NCI-H128 (cell line): Measurements from ENCODE around the gene AMN1.
"Not testable (repeated sequence)": the region's sequence is repeated elsewhere in the genome, so short reads cannot be mapped to it uniquely, and the experiment has no call there.

Source experiments
- DNase-seq: peaks from one replicate; lab custom pipeline; 2025; ENCODE audit not compliant: unreplicated experiment; lab: John Stamatoyannopoulos, UW

Gene AMN1

DNA sequence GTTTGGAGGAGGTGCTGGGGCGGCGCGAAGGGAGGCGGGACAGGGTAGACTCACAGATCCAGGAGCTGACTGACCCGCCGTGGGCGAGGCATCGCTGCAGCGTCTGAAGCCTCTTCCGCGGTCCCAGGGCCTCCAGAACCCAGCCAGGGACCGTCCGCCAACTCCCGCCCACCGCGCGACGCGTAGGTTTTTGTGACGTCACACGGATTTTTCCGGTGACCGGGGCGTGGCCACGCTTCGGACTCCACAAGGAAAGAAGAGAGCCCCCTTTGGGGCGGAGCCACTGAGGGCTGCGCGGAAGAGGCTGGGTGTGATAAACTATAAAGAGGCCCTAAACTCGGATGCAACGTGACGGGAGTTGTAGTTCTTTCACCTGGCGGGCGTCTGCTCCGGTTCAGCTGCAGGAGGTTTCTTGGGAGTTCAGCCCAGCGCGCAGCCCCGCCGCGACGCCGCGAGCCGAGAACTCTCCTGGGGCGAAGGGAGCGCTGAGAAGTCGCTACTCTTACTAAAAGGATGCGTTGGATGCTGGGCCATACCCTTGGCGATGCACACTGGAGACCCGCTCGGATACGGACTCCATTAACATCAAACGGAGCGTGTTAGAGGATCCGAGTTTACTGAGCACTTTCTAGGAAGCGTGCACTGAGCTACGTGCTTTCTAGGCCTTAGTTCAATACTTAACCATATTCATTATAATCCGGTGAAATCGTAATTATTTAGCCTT, at the start of gene AMN1:
Gene AMN1 (minus strand): TSS at position 105 of the 724 bp plus-strand sequence. CDS start 13 bp downstream, at position 92.
- peak; percentile 100 for DNase-seq

DNA sequence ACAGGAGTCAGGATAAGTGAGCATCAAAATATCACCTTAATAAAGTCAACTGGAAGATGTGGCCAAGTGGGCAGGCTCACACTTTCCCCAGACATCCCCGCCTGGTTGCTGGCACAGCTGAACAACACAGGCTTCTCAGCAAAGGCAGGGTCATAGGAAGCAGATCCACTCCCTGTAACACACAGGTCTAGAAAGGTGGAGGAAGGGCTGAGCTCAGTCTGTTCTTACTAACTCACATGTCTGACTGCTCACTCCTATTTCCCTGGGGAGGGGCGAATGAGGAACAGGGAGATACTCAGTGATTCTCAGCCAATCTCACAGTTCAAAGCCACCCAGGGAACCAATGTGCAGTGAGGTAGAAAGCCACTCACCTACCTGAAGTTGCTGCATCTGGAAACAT, 45.0 kb upstream of the AMN1 start:
- no peak for DNase-seq

DNA sequence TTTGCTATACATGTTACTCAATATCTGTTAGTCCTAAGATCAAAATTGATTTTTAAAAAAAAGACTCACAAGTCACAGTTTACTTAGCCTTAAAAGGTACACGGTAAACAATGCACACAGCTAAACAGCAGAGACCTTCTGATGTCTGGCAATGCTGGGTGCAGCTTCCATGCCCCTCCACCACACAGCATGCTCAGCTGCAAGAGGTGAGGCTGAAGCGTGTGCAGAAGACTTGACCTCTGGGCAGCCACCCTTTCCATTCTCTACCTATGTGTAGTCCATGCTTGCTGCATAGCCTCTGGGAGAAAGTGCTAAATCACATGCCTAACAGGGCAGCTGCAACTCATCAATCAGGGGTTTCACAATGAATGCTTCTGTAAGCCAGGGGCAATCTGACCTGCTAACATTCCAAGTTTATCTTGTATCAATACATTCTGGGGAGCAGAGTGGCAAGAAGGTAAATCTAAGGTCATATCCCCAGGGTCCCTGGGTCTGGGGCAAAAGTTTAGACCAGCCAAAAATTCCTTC, 44.5 kb upstream of the AMN1 start:
- no peak for DNase-seq

- DNase-seq, result no peak
These were observed 43.9 kb upstream of the AMN1 start for GRCh38 chr12:31772685-31773222.

DNA sequence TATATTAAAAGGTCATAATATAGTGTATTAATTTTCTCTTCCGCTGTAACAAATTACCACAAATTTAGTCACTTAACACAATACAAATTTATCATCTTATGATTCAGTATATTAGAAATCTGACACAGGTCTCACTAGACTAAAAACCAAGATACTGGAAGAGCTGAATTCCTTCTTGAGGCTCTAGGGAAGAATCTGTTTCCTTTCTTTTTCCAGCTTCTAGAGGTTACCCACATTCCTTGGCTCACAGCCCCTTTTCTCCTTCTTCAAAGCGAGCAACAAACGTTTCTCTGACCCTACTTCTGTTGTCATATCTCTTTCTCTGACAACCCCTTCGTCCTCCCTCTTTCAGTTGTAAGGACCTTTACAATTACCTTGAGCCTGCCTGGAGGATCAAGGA, 43.4 kb upstream of the AMN1 start:
- no peak for DNase-seq

GRCh38 chr12:31768046-31768445, 39.2 kb upstream of the AMN1 start:
- DNase-seq, result no peak

- DNase-seq, result no peak
These were observed 37.1 kb upstream of the AMN1 start for GRCh38 chr12:31765931-31766330.

GRCh38 chr12:31759632-31760459, 31.0 kb upstream of the AMN1 start:
- no peak for DNase-seq

DNA sequence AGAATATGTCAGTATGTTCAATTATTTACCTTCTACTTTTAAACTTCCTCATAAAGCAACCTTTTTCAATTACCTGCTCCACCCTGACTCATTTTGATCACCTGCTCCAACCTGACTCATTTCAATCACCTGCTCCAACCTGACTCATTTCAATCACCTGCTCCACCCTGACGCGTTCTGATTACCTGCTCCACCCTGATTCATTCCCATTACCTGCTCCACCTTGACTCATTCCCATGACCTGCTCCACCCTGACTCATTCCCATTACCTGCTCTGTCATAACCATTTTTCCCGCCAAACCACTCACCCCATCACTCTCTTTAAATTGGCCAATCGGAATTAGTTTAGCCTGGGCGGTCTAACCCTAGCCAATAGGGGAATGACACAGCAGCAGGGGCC, 29.5 kb upstream of the AMN1 start:
- DNase-seq, result not testable (repeated sequence)

GRCh38 chr12:31756977-31757420, 28.2 kb upstream of the AMN1 start:
- no peak for DNase-seq

DNA sequence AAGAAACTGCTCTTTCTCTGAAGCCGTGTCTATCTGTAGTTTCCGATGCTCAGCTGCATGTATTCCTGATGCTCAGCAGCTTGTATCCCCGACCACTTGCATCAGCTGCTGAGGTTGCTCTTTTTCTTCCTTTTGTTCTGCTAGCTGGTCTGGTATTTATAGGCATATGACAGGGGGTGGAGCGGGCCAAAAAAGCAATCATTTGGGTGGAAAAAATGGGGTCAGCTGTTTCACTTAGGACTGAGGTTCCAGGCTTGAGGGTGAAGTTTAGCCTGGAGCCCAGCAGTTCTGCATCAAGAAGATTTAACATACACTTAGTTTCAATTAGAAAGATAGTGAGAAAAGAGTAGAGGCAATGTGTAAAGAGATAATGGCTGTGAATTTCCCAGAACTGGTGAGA, 23.6 kb upstream of the AMN1 start:
- no peak for DNase-seq

DNA sequence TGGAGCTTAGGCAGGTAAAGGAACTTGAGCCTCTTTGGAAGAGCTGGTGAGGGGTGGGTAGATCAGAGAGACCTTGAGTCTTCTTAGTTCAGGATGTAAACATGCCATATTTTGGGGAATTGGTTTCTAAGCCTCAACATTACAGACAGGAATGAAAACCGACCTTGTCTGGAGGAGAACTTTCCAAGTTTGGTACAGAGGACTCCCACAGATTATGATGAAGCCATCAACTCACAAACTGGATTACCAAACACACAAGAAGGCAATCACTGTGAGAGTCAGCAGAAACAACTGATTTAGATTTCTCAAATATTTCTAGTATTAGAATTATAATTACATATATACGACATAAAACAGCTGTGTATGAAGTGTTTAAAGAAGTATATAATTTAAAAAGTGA, 22.3 kb upstream of the AMN1 start:
- no peak for DNase-seq

DNA sequence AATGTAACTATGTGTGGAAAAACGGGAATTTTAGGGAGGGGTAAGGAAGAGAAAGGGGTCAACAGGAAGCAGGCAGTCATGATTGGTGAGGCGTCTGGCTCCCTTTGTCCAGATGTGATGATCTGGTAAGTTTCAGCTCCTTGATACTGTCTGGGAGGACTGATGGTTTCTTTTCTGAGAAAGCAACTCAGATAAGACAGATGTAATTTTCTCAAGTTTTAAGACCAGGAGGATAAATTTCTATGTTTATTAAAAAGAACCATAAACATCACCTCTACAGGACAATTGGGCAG, 21.9 kb upstream of the AMN1 start:
- DNase-seq, result no peak

DNA sequence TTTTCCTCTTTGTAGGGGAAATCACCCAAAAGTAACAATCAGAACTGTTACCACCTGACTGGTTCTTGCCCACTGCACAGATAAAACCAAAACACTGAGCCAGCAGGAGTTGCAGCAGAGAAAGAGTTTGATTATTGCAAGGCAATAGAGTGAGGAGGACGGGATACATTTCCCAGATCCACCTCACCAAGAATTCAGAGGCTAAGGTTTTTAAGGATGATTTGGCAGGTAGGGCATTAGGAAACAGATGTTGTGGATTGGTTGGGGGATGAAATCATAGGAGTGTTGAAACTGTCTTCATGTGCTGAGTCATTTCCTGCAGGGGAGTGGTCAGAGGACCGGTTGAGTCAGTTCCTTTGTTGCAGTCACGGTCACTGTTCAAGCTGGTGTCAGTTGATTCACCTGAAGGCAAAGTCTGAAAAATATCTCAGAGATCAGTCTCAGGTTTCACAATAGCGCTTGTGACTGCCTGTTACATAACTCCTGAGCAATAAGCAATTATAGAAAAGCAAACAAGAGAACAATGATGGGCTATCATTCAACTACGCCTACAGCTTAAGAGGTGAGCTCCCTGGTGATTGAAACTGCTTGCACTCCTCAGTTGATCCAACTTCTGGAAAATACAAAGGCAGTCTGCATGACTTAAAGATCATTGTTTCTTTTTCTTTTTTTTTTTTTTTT, 20.3 kb upstream of the AMN1 start:
- DNase-seq, result peak; percentile 90

GRCh38 chr12:31745242-31745641, 16.4 kb upstream of the AMN1 start:
- no peak for DNase-seq

DNA sequence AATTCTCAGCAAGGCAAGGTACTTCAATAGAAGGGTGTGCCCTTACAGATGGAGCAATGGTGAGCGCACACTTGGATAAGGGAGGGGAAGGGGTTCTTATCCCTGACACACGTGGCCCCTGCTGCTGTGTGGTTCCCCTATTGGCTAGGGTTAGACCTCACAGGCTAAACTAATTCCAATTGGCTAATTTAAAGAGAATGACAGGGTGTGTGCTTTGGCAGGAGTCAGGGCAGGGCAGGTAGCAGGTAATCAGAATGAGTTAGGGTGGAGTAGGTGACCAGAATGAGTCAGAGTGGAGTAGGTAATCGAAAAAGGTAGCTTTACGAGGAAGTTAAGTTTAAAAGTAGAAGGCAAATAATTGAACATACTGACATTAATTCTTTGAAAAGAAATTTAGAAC, 15.5 kb upstream of the AMN1 start:
- not testable (repeated sequence) for DNase-seq

DNA sequence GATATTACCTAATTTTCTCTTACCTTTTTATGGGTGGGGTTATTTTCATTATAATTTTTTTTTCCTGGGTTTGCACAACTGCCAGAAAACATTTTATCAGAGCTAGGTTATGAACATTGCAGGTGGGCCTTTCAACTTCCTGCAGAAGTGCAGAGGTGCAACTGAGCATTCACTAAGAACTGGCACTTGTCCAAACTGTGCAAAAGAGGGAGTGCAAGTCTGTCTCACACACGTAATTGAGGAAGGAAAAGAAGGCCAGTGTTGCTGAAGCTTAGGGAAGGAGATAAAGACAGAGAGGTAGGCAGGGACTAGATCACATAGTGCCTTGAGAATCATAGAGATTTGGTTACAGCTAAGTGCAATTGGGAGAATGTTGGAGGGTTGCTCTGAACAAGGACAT, 14.1 kb upstream of the AMN1 start:
- DNase-seq, result no peak

GRCh38 chr12:31740628-31741027, 11.8 kb upstream of the AMN1 start:
- DNase-seq, result no peak

DNA sequence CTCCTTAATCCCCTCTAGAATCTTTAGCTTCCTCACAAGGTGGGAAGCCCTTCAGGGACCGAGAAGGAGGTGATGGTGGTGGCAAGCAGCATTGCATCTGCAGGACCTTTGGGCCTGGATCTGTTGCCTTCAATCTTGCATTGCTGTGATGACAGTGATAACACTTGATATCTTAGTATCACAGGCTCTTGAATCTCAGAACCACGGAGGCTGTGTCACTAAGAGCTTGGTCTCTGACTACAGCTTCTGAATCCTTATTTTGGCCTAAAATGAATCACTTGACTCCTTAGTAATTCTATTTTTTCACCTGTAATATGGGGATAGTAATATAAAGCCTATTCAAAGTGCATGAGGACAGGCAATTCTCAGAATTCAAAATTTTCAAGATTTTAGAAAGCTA, 8.9 kb upstream of the AMN1 start:
- DNase-seq, result no peak

- no peak for DNase-seq
These were observed 8.5 kb upstream of the AMN1 start for GRCh38 chr12:31737345-31737744.

GRCh38 chr12:31736472-31736871, 7.7 kb upstream of the AMN1 start:
- no peak for DNase-seq
